Neural cell (in vitro differentiated cells): ENCODE measurements around the gene GALNT4. TPM values are rescaled to one million over a fixed set of nuclear protein-coding genes. Genes with fewer than 3 reads are reported as not detected.

Source experiments
- H2AFZ ChIP-seq: fragments of 200-600, 300-800 bp; sonication (generic), shearing (Covaris generic); 2 replicates; pipeline ENCODE4 v1.6.0; 2014; ENCODE audit warnings: low read depth, mild to moderate bottlenecking, antibody characterized with exemption, low read length, moderate library complexity
- H3F3A ChIP-seq: fragments of 200-600 bp; shearing (Covaris generic); 2 replicates; pipeline ENCODE4 v1.6.1; 2016; ENCODE audit warnings: mild to moderate bottlenecking, moderate library complexity, mixed read lengths, antibody characterized with exemption, low read length; ENCODE audit not compliant: insufficient read depth, poor library complexity, severe bottlenecking
- H3K27ac ChIP-seq: fragments of 200-600, 300-800 bp; sonication (generic), shearing (Covaris generic); 2 replicates; pipeline ENCODE4 v1.5.1; 2014; ENCODE audit warnings: mild to moderate bottlenecking, low read length, moderate library complexity
- H3K27me3 ChIP-seq: fragments of 300-800, 200-600 bp; sonication (generic), shearing (Covaris generic); 2 replicates; pipeline ENCODE4 v1.6.0; 2014; ENCODE audit warnings: mild to moderate bottlenecking, low read depth, low read length, moderate library complexity; ENCODE audit not compliant: insufficient read depth
- H3K36me3 ChIP-seq: fragments of 300-800, 200-600 bp; sonication (generic), shearing (Covaris generic); 2 replicates; pipeline ENCODE4 v1.5.1; 2014; ENCODE audit warnings: mild to moderate bottlenecking, antibody characterized with exemption, low read length, moderate library complexity; ENCODE audit not compliant: insufficient read depth
- H3K4me2 ChIP-seq: fragments of 300-800, 200-600 bp; sonication (generic), shearing (Covaris generic); 2 replicates; pipeline ENCODE4 v1.6.0; 2014; ENCODE audit warnings: mild to moderate bottlenecking, low read length
- H3K4me3 ChIP-seq: fragments of 300-800, 200-600 bp; sonication (generic), shearing (Covaris generic); 2 replicates; pipeline ENCODE4 v1.5.1; 2014; ENCODE audit warnings: mild to moderate bottlenecking, low read length, moderate library complexity
- H3K79me2 ChIP-seq: fragments of 200-600 bp; shearing (Covaris generic); replicated peaks from 2 replicates; pipeline ENCODE4 v1.6.0; 2014; ENCODE audit warnings: mild to moderate bottlenecking, low read length, moderate library complexity; ENCODE audit not compliant: insufficient read depth
- H3K9ac ChIP-seq: fragments of 300-800, 200-600 bp; sonication (generic), shearing (Covaris generic); 2 replicates; pipeline ENCODE4 v1.6.1; 2016; ENCODE audit warnings: mild to moderate bottlenecking, low read length, mixed read lengths
- H3K9me2 ChIP-seq: fragments of 200-600 bp; shearing (Covaris generic); 2 replicates; pipeline ENCODE4 v1.6.1; 2016; ENCODE audit warnings: mild to moderate bottlenecking, low read length, mixed read lengths; ENCODE audit not compliant: insufficient read depth
- H3K9me3 ChIP-seq: fragments of 200-600, 300-800 bp; sonication (generic), shearing (Covaris generic); 2 replicates; pipeline ENCODE4 v1.6.1; 2016; ENCODE audit warnings: mild to moderate bottlenecking, mixed run types, low read length, moderate library complexity, mixed read lengths
- H4K20me1 ChIP-seq: fragments of 200-600 bp; shearing (Covaris generic); 2 replicates; pipeline ENCODE4 v1.6.1; 2016; ENCODE audit warnings: mild to moderate bottlenecking, mixed run types; ENCODE audit not compliant: insufficient read depth
- CTCF ChIP-seq: fragments of 450-650 bp; IDR thresholded peaks from 2 replicates; pipeline ENCODE4 v1.5.1; 2014; ENCODE audit warnings: antibody characterized with exemption, mild to moderate bottlenecking, moderate library complexity; ENCODE audit not compliant: poor library complexity, severe bottlenecking
- EP300 ChIP-seq: fragments of 450-650 bp; conservative IDR thresholded peaks from 2 replicates; pipeline ENCODE4 v1.6.1; 2014; ENCODE audit warnings: antibody characterized with exemption, mild to moderate bottlenecking, moderate library complexity; ENCODE audit not compliant: poor library complexity, severe bottlenecking
- EZH2 ChIP-seq: fragments of 200-600, 300-800 bp; shearing (Covaris generic), sonication (generic); IDR thresholded peaks from 2 replicates; pipeline ENCODE4 v1.6.1; 2014; ENCODE audit warnings: antibody characterized with exemption, low read length, borderline replicate concordance, mild to moderate bottlenecking; ENCODE audit not compliant: insufficient read depth, poor library complexity, severe bottlenecking
- MXI1 ChIP-seq: fragments of 450-650 bp; conservative IDR thresholded peaks from 2 replicates; pipeline ENCODE4 v1.6.1; 2014; ENCODE audit warnings: antibody characterized with exemption, mild to moderate bottlenecking; ENCODE audit not compliant: poor library complexity, severe bottlenecking
- POLR2AphosphoS5 ChIP-seq: IDR thresholded peaks from 2 replicates; pipeline ENCODE4 v1.6.1; 2012
- RAD21 ChIP-seq: fragments of 450-650 bp; conservative IDR thresholded peaks from 2 replicates; pipeline ENCODE4 v1.6.1; 2014; ENCODE audit warnings: antibody characterized with exemption, mild to moderate bottlenecking, moderate library complexity
- SMC3 ChIP-seq: fragments of 450-650 bp; conservative IDR thresholded peaks from 2 replicates; pipeline ENCODE4 v1.6.1; 2014; ENCODE audit warnings: antibody characterized with exemption, mild to moderate bottlenecking, moderate library complexity; ENCODE audit not compliant: poor library complexity
- TAF1 ChIP-seq: IDR thresholded peaks from 2 replicates; pipeline ENCODE4 v1.6.1; 2012; ENCODE audit warnings: low read depth
- polyA plus RNA-seq: library from polyadenylated mRNA; depleted of rRNA; stranded (reverse); fragments of >200 nt; gene quantifications from 2 replicates; pipeline ENCODE4 v1.2.3, GENCODE V29; 2014
- TF ChIP-seq, protein P1 (sequence below): IDR thresholded peaks from 2 replicates; pipeline ENCODE4 v1.6.1; 2012; ENCODE audit warnings: borderline replicate concordance

The GALNT4 gene
- polyA plus RNA-seq, 1 donor from 2014 or later = 0.78 TPM

- Histone ChIP-seq H3K27me3 (no peaks in the 10 kb centered on the region), H3K4me3 (peak overlapping the region; percentile 94), H3F3A (no peaks in the 10 kb centered on the region), H2AFZ (peak overlapping the region; percentile 94), H3K9me3 (no peaks in the 10 kb centered on the region), H4K20me1 (peaks cover 2% of the 10 kb centered on the region), H3K9ac (peak overlapping the region; percentile 82), H3K9me2 (no peaks in the 10 kb centered on the region), H3K27ac (peak overlapping the region; percentile 91), H3K36me3 (no peaks in the 10 kb centered on the region), H3K79me2 (no peaks in the 10 kb centered on the region), H3K4me2 (peak overlapping the region; percentile 65)
- TF ChIP-seq EP300 (no peak), MXI1 (no peak), SMC3 (no peak)
- TF ChIP-seq, protein P1, sequence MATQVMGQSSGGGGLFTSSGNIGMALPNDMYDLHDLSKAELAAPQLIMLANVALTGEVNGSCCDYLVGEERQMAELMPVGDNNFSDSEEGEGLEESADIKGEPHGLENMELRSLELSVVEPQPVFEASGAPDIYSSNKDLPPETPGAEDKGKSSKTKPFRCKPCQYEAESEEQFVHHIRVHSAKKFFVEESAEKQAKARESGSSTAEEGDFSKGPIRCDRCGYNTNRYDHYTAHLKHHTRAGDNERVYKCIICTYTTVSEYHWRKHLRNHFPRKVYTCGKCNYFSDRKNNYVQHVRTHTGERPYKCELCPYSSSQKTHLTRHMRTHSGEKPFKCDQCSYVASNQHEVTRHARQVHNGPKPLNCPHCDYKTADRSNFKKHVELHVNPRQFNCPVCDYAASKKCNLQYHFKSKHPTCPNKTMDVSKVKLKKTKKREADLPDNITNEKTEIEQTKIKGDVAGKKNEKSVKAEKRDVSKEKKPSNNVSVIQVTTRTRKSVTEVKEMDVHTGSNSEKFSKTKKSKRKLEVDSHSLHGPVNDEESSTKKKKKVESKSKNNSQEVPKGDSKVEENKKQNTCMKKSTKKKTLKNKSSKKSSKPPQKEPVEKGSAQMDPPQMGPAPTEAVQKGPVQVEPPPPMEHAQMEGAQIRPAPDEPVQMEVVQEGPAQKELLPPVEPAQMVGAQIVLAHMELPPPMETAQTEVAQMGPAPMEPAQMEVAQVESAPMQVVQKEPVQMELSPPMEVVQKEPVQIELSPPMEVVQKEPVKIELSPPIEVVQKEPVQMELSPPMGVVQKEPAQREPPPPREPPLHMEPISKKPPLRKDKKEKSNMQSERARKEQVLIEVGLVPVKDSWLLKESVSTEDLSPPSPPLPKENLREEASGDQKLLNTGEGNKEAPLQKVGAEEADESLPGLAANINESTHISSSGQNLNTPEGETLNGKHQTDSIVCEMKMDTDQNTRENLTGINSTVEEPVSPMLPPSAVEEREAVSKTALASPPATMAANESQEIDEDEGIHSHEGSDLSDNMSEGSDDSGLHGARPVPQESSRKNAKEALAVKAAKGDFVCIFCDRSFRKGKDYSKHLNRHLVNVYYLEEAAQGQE = peak; percentile 15
These were observed 768 bp upstream of the GALNT4 start for GRCh38 chr12:89525305-89525823.

DNA sequence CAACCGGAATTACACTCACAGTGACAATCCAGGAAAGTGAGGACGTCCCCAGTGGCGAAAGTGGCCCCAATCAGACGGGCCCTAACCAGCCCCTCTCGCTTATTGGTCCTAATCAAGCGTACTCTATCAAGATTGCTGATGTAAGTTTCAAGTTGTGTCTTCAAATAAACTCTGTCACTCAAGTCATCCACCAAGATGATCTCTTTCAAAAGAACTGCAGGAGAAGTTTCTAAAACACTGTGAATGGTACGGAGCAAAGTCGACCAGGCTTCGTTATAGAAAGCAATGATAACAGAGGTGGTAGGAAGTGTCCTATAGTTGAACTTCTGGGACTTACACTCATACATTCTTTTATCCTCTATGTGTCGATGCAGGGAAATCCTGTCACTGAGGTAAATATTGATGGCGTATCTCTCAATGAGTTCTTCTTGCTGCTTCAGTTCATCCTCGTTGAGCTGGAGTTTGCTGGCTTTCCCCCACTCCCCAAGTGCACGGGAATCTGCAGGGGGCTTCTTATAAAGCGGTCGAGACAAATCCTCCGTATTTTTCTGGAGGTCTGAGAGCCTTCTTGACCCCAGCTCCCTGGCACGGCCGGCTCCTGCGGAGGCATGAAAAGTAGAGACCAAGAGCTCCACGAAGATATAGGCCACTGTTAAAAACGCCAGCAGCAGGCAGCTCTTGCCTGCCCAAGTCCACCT is 604 bp downstream of the GALNT4 start:
- H3K27ac ChIP-seq = no peak overlapping the region
- no peak overlapping the region for H2AFZ ChIP-seq
- H3K79me2 ChIP-seq = no peaks in the 10 kb centered on the region
- peak overlapping the region; percentile 11 for H3K4me2 ChIP-seq
- peak overlapping the region; percentile 94 for H3K4me3 ChIP-seq
- H3K27me3 ChIP-seq = no peaks in the 10 kb centered on the region
- no peak for TF ChIP-seq MXI1
- no peak for TF ChIP-seq EP300
- TF ChIP-seq SMC3 = no peak
- TF ChIP-seq CTCF = no peak
- H3K9me2 ChIP-seq = no peaks in the 10 kb centered on the region
- no peak overlapping the region for H3K9ac ChIP-seq
- no peaks in the 10 kb centered on the region for H3K36me3 ChIP-seq
- H3K9me3 ChIP-seq = no peaks in the 10 kb centered on the region
- H4K20me1 ChIP-seq = peaks cover 2% of the 10 kb centered on the region
- no peaks in the 10 kb centered on the region for H3F3A ChIP-seq

DNA sequence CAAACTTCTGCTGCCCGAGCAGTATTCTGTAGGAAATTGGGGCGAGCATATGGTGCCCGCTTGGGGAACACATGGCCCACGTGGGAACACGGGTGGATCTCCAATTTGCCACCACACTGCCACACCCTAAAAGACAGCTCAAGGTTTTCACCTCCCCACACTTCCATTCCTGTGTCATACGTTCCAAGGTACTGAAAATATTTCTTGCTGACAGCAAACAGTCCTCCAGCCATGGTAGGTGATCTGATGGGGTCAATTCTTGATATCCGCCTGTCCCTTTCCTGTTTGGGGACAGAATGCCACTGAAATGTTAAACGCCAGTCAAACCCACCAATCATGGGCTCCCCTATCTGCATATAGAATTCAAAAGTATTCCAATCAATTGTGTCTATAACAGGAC is 1.2 kb downstream of the GALNT4 start:
- TF ChIP-seq, protein P1 = no peak
- TF ChIP-seq EP300 (no peak), POLR2AphosphoS5 (no peak), RAD21 (no peak), CTCF (no peak), EZH2 (no peak), SMC3 (no peak), TAF1 (no peak)
- no peak overlapping the region for H2AFZ ChIP-seq
- no peaks in the 10 kb centered on the region for H3K9me2 ChIP-seq
- peaks cover 2% of the 10 kb centered on the region for H4K20me1 ChIP-seq
- no peaks in the 10 kb centered on the region for H3K27me3 ChIP-seq
- peak overlapping the region; percentile 94 for H3K4me3 ChIP-seq
- no peaks in the 10 kb centered on the region for H3K36me3 ChIP-seq
- no peaks in the 10 kb centered on the region for H3F3A ChIP-seq
- no peaks in the 10 kb centered on the region for H3K9me3 ChIP-seq
- no peaks in the 10 kb centered on the region for H3K79me2 ChIP-seq
- H3K9ac ChIP-seq = no peak overlapping the region
- no peak overlapping the region for H3K4me2 ChIP-seq
- no peak overlapping the region for H3K27ac ChIP-seq
